HG02571 (cell line): ENCODE results near the gene CNOT6.

Experiments
- ATAC-seq: cut with Tn5 transposase; IDR thresholded peaks from one replicate; pipeline ENCODE4 v1.9.1; 2021; ENCODE audit warnings: mild to moderate bottlenecking, moderate library complexity; ENCODE audit not compliant: unreplicated experiment

The CNOT6 gene

GRCh38 chr5:180598797-180599589 lies 104.8 kb downstream of the CNOT6 start:
- no peak for ATAC-seq

GRCh38 chr5:180599590-180599914 lies 105.4 kb downstream of the CNOT6 start:
- no peak for ATAC-seq

GRCh38 chr5:180599981-180600553 lies 105.9 kb downstream of the CNOT6 start:
- ATAC-seq: no peak

- no peak for ATAC-seq
Observed at GRCh38 chr5:180600554-180601041, 106.4 kb downstream of the CNOT6 start.

GRCh38 chr5:180601591-180602480 lies 107.7 kb downstream of the CNOT6 start:
- no peak for ATAC-seq

- no peak for ATAC-seq
Observed at GRCh38 chr5:180602481-180603075, 108.4 kb downstream of the CNOT6 start.

- no peak for ATAC-seq
Observed at GRCh38 chr5:180603076-180603594, 109.0 kb downstream of the CNOT6 start.

- no peak for ATAC-seq
Observed at GRCh38 chr5:180604271-180604670, 110.1 kb downstream of the CNOT6 start.

- no peak for ATAC-seq
Observed at GRCh38 chr5:180605554-180606214, 111.5 kb downstream of the CNOT6 start.

- no peak for ATAC-seq
Observed at GRCh38 chr5:180606215-180606785, 112.1 kb downstream of the CNOT6 start.

GRCh38 chr5:180607861-180608571 lies 113.8 kb downstream of the CNOT6 start:
- no peak for ATAC-seq

- no peak for ATAC-seq
Observed at GRCh38 chr5:180608572-180609310, 114.6 kb downstream of the CNOT6 start.

GRCh38 chr5:180609386-180609785 lies 115.2 kb downstream of the CNOT6 start:
- ATAC-seq: no peak

- no peak for ATAC-seq
Observed at GRCh38 chr5:180609817-180610550, 115.8 kb downstream of the CNOT6 start.

- no peak for ATAC-seq
Observed at GRCh38 chr5:180611140-180611850, 117.1 kb downstream of the CNOT6 start.

- ATAC-seq: no peak
Observed at GRCh38 chr5:180612683-180613082, 118.5 kb downstream of the CNOT6 start.

- ATAC-seq: no peak
Observed at GRCh38 chr5:180613188-180613813, 119.1 kb downstream of the CNOT6 start.
